GM18873 (cell line): Measurements from ENCODE around the gene FNDC10.

Experiments
- ATAC-seq: cut with Tn5 transposase; IDR thresholded peaks from one replicate; pipeline ENCODE4 v1.9.1; 2021; ENCODE audit warnings: mild to moderate bottlenecking, moderate library complexity, moderate number of reproducible peaks; ENCODE audit not compliant: unreplicated experiment, low FRiP score

FNDC10 gene

DNA sequence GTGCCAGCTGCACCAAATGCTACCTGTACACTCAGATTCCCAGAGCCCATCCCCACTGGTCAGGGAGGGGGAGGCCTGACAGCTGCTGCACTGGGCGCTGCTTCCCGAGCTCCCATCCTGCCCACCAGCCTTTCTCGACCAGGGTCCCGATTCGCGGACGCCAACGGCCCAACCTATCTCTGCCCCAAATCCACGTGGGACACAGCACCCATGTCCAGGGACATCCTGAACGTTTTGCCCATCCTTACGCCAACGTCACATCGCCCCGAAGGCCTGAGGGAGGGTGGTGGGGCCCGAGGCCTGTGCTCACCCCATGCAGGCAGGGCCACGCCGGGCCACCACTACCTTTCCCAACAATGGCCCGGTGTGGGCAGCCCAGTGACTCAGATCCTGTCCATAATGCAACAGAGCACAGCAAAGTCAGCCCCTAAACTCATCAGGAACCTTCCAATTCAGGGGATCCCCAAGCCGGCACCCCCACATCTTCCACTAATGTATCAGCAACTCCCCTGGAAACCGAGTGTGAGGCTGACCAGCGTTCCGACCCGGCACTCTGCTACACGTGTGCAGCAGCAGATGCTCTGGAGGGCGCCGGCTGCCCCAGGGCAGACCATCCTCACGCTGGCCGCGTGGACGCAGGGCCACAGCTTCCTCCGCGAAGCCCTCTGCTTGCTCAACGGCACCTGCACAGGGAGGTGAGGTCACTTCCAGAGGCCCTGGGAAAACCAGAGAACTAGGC, 48.2 kb downstream of the FNDC10 start:
- ATAC-seq = no peak

DNA sequence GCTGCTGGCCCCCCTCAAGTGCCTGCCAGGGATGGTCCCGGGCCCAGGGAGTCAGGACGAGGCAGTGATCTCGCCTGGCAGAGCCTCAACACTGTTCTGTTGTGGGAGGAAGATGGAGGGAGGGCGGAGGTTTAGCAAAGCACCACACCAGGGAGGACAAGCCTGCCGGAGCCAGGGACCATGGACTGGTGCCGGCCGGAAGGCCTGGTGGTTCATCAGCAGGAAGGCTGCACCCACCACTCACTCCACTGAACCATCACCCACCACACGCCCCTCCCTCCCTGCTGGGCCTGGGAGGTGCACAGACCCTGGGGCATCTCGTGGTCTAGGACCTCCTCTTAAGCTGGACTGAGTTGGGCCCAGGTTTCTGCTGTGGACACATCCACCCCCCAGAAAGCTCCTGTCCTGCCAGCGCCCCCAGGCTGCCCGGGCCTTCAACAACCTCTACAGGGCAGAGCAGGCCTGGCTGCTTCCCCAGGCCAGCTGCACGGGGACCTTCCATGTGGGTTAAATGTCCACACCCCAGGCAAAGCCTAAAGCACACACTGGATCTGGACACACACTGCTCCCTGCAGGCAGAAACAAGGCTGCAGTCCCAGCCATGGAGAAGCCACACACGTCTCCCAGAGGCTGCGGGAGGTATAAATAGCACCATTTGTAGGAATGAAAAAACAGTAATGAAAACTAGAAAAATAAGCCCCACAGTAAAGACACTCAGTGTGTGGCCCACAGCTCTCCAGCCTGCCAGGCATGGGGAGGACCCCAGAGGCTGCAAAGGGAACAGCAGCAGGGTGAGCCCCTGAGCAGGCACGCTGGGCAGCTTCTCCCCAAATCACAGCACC, 49.1 kb downstream of the FNDC10 start:
- no peak for ATAC-seq

- no peak for ATAC-seq
Observed at GRCh38 chr1:1550087-1550486, 49.8 kb downstream of the FNDC10 start.

GRCh38 chr1:1548591-1548990, 51.3 kb downstream of the FNDC10 start:
- ATAC-seq = no peak
